B cell (primary cell): ENCODE results near the gene MAPKAP1. TPM values are rescaled to one million over a fixed set of nuclear protein-coding genes. Genes with fewer than 3 reads are reported as not detected.

ENCODE experiments used
- ATAC-seq: fragments of 200-7000 bp; cut with Tn5 transposase; one replicate; pipeline ENCODE4 v1.10.0; 2021; ENCODE audit warnings: low read depth, mild to moderate bottlenecking, moderate number of reproducible peaks, moderate library complexity
- CTCF ChIA-PET: fragments of 350-600 bp; sonication (Branson Sonifier 250); formaldehyde crosslinking; loops from one replicate; lab custom pipeline; 2021; ENCODE audit warnings: antibody characterized with exemption, inconsistent platforms; lab: Charles Lee
- POLR2A ChIA-PET: fragments of 350-600 bp; sonication (Branson Sonifier 250); formaldehyde crosslinking; loops from one replicate; lab custom pipeline; 2021; ENCODE audit warnings: antibody characterized with exemption; lab: Charles Lee
- DNase-seq: peaks from one replicate; pipeline ENCODE4 v3.0.0; 2013
- H2AFZ ChIP-seq: 2 replicates; pipeline ENCODE4 v1.6.1; 2012; ENCODE audit warnings: mild to moderate bottlenecking, low read depth, low read length; ENCODE audit not compliant: insufficient read depth, poor library complexity, severe bottlenecking
- H3K27ac ChIP-seq, 2 donors: 1 replicate in 1 of 2; 2 replicates in 1 of 2; pipeline ENCODE4 v1.5.1; 2012 to 2013; ENCODE audit warnings: low read length in 2 of 2, mild to moderate bottlenecking in 2 of 2, moderate library complexity in 1 of 2
- H3K27me3 ChIP-seq, 4 experiments: fragments of 200-600 bp in 1 of 4; sonication (generic) in 1 of 4; replicated peaks in 1 of 4; 1 replicate in 2 of 4; 2 replicates in 2 of 4; pipeline versions ENCODE4 v1.6.1 to v1.7.0; 2013 to 2016; ENCODE audit warnings: low read length in 3 of 4, mild to moderate bottlenecking in 2 of 4, mixed read lengths in 1 of 4, moderate library complexity in 1 of 4; ENCODE audit not compliant: insufficient read depth in 4 of 4, control insufficient read depth in 3 of 4; ENCODE audit errors: control extremely low read depth in 1 of 4
- H3K36me3 ChIP-seq, 2 experiments: replicated peaks in 1 of 2; 1 replicate in 1 of 2; 2 replicates in 1 of 2; pipeline versions ENCODE4 v1.6.1 to v1.7.1; 2013; ENCODE audit warnings: low read length in 1 of 2; ENCODE audit not compliant: insufficient read depth in 2 of 2, control insufficient read depth in 1 of 2; ENCODE audit errors: control extremely low read depth in 1 of 2, extremely low read depth in 1 of 2
- H3K4me1 ChIP-seq, 2 donors: fragments of 200-600 bp in 1 of 2; sonication (generic) in 1 of 2; 1 replicate in 1 of 2; 2 replicates in 1 of 2; pipeline versions ENCODE4 v1.5.1 to v1.6.1; 2013 to 2017; ENCODE audit warnings: low read length in 2 of 2; ENCODE audit not compliant: control insufficient read depth in 2 of 2, insufficient read depth in 2 of 2
- H3K4me2 ChIP-seq: replicated peaks from 2 replicates; pipeline ENCODE3; 2012; ENCODE audit warnings: mild to moderate bottlenecking, low read depth, low read length; ENCODE audit not compliant: poor library complexity, severe bottlenecking
- H3K4me3 ChIP-seq, 5 experiments: fragments of 200-600 bp in 1 of 5; sonication (generic) in 1 of 5; 1 replicate in 3 of 5; 2 replicates in 2 of 5; pipeline versions ENCODE4 v1.5.1 to v1.7.0; 2011 to 2016; ENCODE audit warnings: low read length in 4 of 5, mild to moderate bottlenecking in 4 of 5, low read depth in 2 of 5, control low read depth in 1 of 5, moderate library complexity in 1 of 5; ENCODE audit not compliant: insufficient read depth in 1 of 5; ENCODE audit errors: control extremely low read depth in 1 of 5, extremely low read depth in 1 of 5
- H3K79me2 ChIP-seq: fragments of 200-600 bp; sonication (generic); one replicate; pipeline ENCODE4 v1.6.0; 2016; ENCODE audit warnings: low read length; ENCODE audit not compliant: control insufficient read depth, insufficient read depth
- H3K9ac ChIP-seq: fragments of 200-600 bp; sonication (generic); 2 replicates; pipeline ENCODE4 v1.6.1; 2017; ENCODE audit warnings: mild to moderate bottlenecking, low read length, moderate library complexity
- H3K9me3 ChIP-seq, 3 donors: one replicate each; pipeline versions ENCODE4 v1.6.1 to v1.7.1; 2013; ENCODE audit warnings: low read length in 2 of 3; ENCODE audit not compliant: control insufficient read depth in 2 of 3, insufficient read depth in 1 of 3; ENCODE audit errors: control extremely low read depth in 1 of 3
- H4K20me1 ChIP-seq: 2 replicates; pipeline ENCODE4 v1.6.0; 2012; ENCODE audit warnings: mild to moderate bottlenecking, low read length; ENCODE audit not compliant: insufficient read depth, control insufficient read depth, poor library complexity, severe bottlenecking
- H3K27ac Mint-ChIP-seq: one replicate; pipeline ENCODE4 v1.8.0; 2021; ENCODE audit warnings: mixed read lengths
- H3K27me3 Mint-ChIP-seq: one replicate; pipeline ENCODE4 v1.8.0; 2021; ENCODE audit warnings: mixed read lengths
- H3K4me1 Mint-ChIP-seq: one replicate; pipeline ENCODE4 v1.8.0; 2021; ENCODE audit warnings: mixed read lengths
- H3K4me3 Mint-ChIP-seq: one replicate; pipeline ENCODE4 v1.8.0; 2021; ENCODE audit warnings: mixed read lengths
- H3K9me3 Mint-ChIP-seq: one replicate; pipeline ENCODE4 v1.8.0; 2022; ENCODE audit warnings: mixed read lengths; ENCODE audit not compliant: insufficient read depth
- CTCF ChIP-seq: fragments of 200-600 bp; IDR thresholded peaks from one replicate; pipeline ENCODE4 v1.8.0; 2022; ENCODE audit warnings: antibody characterized with exemption, mild to moderate bottlenecking
- EZH2 ChIP-seq: IDR thresholded peaks from 2 replicates; pipeline ENCODE4 v1.6.1; 2012; ENCODE audit warnings: borderline replicate concordance, low read depth, mild to moderate bottlenecking, moderate library complexity, low read length; ENCODE audit not compliant: insufficient read depth, poor library complexity, severe bottlenecking
- WGBS: methylation state at CpG from one replicate; pipeline ENCODE4 v1.1.5; 2013; ENCODE audit warnings: missing lambda C conversion rate; ENCODE audit not compliant: insufficient coverage; 5-methylcytosine and 5-hydroxymethylcytosine counted together
- intact Hi-C: fragments of 100-400 bp; cut with micrococcal nuclease; formaldehyde crosslinking; loops from one replicate; pipeline ENCODE4 v1.10.0; 2022
- polyA plus RNA-seq: library from polyadenylated mRNA; depleted of rRNA; stranded (reverse); fragments of >200 nt; gene quantifications from 2 replicates; pipeline ENCODE4 v1.2.3, GENCODE V29; 2012
- total RNA-seq, 2 donors: library from RNA; stranded (reverse); fragments of 120-200 nt in 1 of 2; gene quantifications; 1 replicate in 1 of 2; 2 replicates in 1 of 2; pipeline versions ENCODE4 v1.2.3 to v1.2.4, GENCODE V29; 2013 to 2022

Gene MAPKAP1
- total and polyA plus RNA-seq, 2 donors (not counting 1 experiment from before 2014, with no cell fraction given): 51.6 to 62.4 TPM

- Histone ChIP-seq H3K4me2 (peak overlapping the region; percentile 64), H3K27ac (peak overlapping the region; percentile 77 to 91), H4K20me1 (no peaks in the 10 kb centered on the region), H3K27me3 (no peaks in the 10 kb centered on the region), H3K36me3 (peaks cover 0 to 5% of the 10 kb centered on the region in 2 experiments), H3K79me2 (peaks cover 27% of the 10 kb centered on the region), H3K9me3 (no peaks in the 10 kb centered on the region), H3K4me3 (no peak overlapping the region), H3K9ac (no peak overlapping the region), H2AFZ (no peak overlapping the region), H3K4me1 (peaks cover 52 to 63% of the 10 kb centered on the region in 2 donors)
- Mint-ChIP-seq H3K4me1 (peaks cover 67% of the 10 kb centered on the region), H3K27me3 (no peaks in the 10 kb centered on the region), H3K4me3 (peak overlapping the region; percentile 78), H3K27ac (peak overlapping the region; percentile 81), H3K9me3 (no peaks in the 10 kb centered on the region)
- POLR2A ChIA-PET: interaction anchor here (2.4 kb wide), 1 partner anchor 178 kb away, joined by 5 read pairs; the partner anchor contains the start of gene MAPKAP1
- intact Hi-C loops: no loop called here
- CTCF ChIA-PET: interaction anchor here (0.6 to 1.9 kb wide), 3 partner anchors 16 to 121 kb away, joined by 3 to 7 read pairs (median 6); no protein-coding TSS in a partner anchor
- ATAC-seq (no peak), DNase-seq (no peak)
- TF ChIP-seq EZH2 (no peak), CTCF (no peak)
These were observed 177.9 kb downstream of the MAPKAP1 start for GRCh38 chr9:125529107-125529506.

GRCh38 chr9:125527471-125528002 is 179.5 kb downstream of the MAPKAP1 start:
- Histone ChIP-seq H3K27ac (peak overlapping the region; percentile 67 to 91), H3K9ac (peak overlapping the region; percentile 14), H3K36me3 (peaks cover 0 to 5% of the 10 kb centered on the region in 2 experiments), H3K4me3 (peak overlapping the region in 1 of 5 experiments; percentile 17), H3K79me2 (peaks cover 36% of the 10 kb centered on the region), H3K4me2 (peak overlapping the region; percentile 50), H3K9me3 (no peaks in the 10 kb centered on the region), H2AFZ (peak overlapping the region; percentile 37), H4K20me1 (no peaks in the 10 kb centered on the region), H3K4me1 (peaks cover 47 to 66% of the 10 kb centered on the region in 2 donors), H3K27me3 (no peaks in the 10 kb centered on the region)
- ChIA-PET CTCF (no interaction called here), POLR2A (no interaction called here)
- H3K27me3 Mint-ChIP-seq: no peaks in the 10 kb centered on the region
- peak overlapping the region; percentile 86 for H3K27ac Mint-ChIP-seq
- 53% methylated on average over 3 of the region's 9 CpGs for WGBS
- peak overlapping the region; percentile 70 for H3K4me3 Mint-ChIP-seq
- no peaks in the 10 kb centered on the region for H3K9me3 Mint-ChIP-seq
- TF ChIP-seq CTCF (no peak), EZH2 (no peak)
- peak; percentile 31 for DNase-seq
- peaks cover 68% of the 10 kb centered on the region for H3K4me1 Mint-ChIP-seq
- peak; percentile 15 for ATAC-seq
- intact Hi-C loops: no loop called here
